KMS-11 (cell line): Measurements from ENCODE around the gene AHCY.

ENCODE experiments used
- H2AFZ ChIP-seq: fragments of 200-600 bp; sonication (generic); 2 replicates; pipeline ENCODE4 v1.6.1; 2016; ENCODE audit warnings: antibody characterized with exemption, mixed run types, low read depth
- H3K27ac ChIP-seq: fragments of 200-600 bp; sonication (generic); 2 replicates; pipeline ENCODE4 v1.6.1; 2016; ENCODE audit warnings: mild to moderate bottlenecking, mixed run types
- H3K27me3 ChIP-seq: fragments of 200-600 bp; sonication (generic); 2 replicates; pipeline ENCODE4 v1.6.1; 2017; ENCODE audit warnings: mild to moderate bottlenecking, low read depth, mixed run types, moderate library complexity; ENCODE audit not compliant: insufficient read depth
- H3K36me3 ChIP-seq: fragments of 200-600 bp; sonication (generic); 2 replicates; pipeline ENCODE4 v1.6.1; 2017; ENCODE audit warnings: mild to moderate bottlenecking, mixed run types; ENCODE audit not compliant: insufficient read depth
- H3K4me1 ChIP-seq: fragments of 200-600 bp; sonication (generic); 2 replicates; pipeline ENCODE4 v1.6.1; 2016; ENCODE audit warnings: mild to moderate bottlenecking, low read depth, mixed run types; ENCODE audit not compliant: poor library complexity, severe bottlenecking
- H3K4me2 ChIP-seq: fragments of 200-600 bp; sonication (generic); 2 replicates; pipeline ENCODE4 v1.7.0; 2016; ENCODE audit warnings: mild to moderate bottlenecking, mixed run types
- H3K4me3 ChIP-seq: fragments of 200-600 bp; sonication (generic); IDR thresholded peaks from 2 replicates; pipeline ENCODE4 v1.6.1; 2017; ENCODE audit warnings: low read depth, low read length, mixed read lengths; ENCODE audit not compliant: insufficient read depth
- H3K79me2 ChIP-seq: fragments of 200-600 bp; sonication (generic); 2 replicates; pipeline ENCODE4 v1.6.1; 2016; ENCODE audit warnings: low read depth, mixed run types; ENCODE audit not compliant: insufficient read depth
- H3K9ac ChIP-seq: fragments of 200-600 bp; sonication (generic); 2 replicates; pipeline ENCODE4 v1.6.1; 2016; ENCODE audit warnings: mild to moderate bottlenecking, mixed run types
- H4K20me1 ChIP-seq: fragments of 200-600 bp; sonication (generic); 2 replicates; pipeline ENCODE4 v1.6.1; 2016; ENCODE audit warnings: mild to moderate bottlenecking, mixed run types; ENCODE audit not compliant: insufficient read depth
- TF ChIP-seq, protein P1 (sequence below): fragments of 200-600 bp; sonication (generic); conservative IDR thresholded peaks from 2 replicates; pipeline ENCODE4 v1.6.1; 2017; ENCODE audit warnings: low read depth, mild to moderate bottlenecking, antibody characterized with exemption, low read length, moderate library complexity, mixed read lengths

The AHCY gene

GRCh38 chr20:34302312-34302722, 838 bp downstream of the AHCY start:
- no peaks in the 10 kb centered on the region for H3K27me3 ChIP-seq
- peak overlapping the region; percentile 79 for H3K27ac ChIP-seq
- peak overlapping the region; percentile 97 for H3K9ac ChIP-seq
- H3K79me2 ChIP-seq = peaks cover 45% of the 10 kb centered on the region
- peak overlapping the region; percentile 83 for H2AFZ ChIP-seq
- H3K4me3 ChIP-seq = peak overlapping the region; percentile 47
- H3K4me1 ChIP-seq = peaks cover 27% of the 10 kb centered on the region
- H3K36me3 ChIP-seq = no peaks in the 10 kb centered on the region; the same call in 1 of the 2 replicates
- H4K20me1 ChIP-seq = no peaks in the 10 kb centered on the region
- H3K4me2 ChIP-seq = peak overlapping the region; percentile 84
- TF ChIP-seq, protein P1, sequence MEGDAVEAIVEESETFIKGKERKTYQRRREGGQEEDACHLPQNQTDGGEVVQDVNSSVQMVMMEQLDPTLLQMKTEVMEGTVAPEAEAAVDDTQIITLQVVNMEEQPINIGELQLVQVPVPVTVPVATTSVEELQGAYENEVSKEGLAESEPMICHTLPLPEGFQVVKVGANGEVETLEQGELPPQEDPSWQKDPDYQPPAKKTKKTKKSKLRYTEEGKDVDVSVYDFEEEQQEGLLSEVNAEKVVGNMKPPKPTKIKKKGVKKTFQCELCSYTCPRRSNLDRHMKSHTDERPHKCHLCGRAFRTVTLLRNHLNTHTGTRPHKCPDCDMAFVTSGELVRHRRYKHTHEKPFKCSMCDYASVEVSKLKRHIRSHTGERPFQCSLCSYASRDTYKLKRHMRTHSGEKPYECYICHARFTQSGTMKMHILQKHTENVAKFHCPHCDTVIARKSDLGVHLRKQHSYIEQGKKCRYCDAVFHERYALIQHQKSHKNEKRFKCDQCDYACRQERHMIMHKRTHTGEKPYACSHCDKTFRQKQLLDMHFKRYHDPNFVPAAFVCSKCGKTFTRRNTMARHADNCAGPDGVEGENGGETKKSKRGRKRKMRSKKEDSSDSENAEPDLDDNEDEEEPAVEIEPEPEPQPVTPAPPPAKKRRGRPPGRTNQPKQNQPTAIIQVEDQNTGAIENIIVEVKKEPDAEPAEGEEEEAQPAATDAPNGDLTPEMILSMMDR = no peak; the same call in 1 of the 2 replicates

GRCh38 chr20:34301587-34302311, 1.4 kb downstream of the AHCY start:
- TF ChIP-seq, protein P1 = no peak
- H3K27me3 ChIP-seq = no peaks in the 10 kb centered on the region
- peaks cover 49% of the 10 kb centered on the region for H3K79me2 ChIP-seq
- no peaks in the 10 kb centered on the region for H4K20me1 ChIP-seq
- no peaks in the 10 kb centered on the region; the same call in 1 of the 2 replicates for H3K36me3 ChIP-seq
- peak overlapping the region; percentile 97; the same call in 1 of the 2 replicates for H3K9ac ChIP-seq
- H3K4me1 ChIP-seq = peaks cover 27% of the 10 kb centered on the region
- peak overlapping the region; percentile 79; the same call in 1 of the 2 replicates for H3K27ac ChIP-seq
- peak overlapping the region; percentile 47 for H3K4me3 ChIP-seq
- H2AFZ ChIP-seq = no peak overlapping the region
- H3K4me2 ChIP-seq = peak overlapping the region; percentile 84

DNA sequence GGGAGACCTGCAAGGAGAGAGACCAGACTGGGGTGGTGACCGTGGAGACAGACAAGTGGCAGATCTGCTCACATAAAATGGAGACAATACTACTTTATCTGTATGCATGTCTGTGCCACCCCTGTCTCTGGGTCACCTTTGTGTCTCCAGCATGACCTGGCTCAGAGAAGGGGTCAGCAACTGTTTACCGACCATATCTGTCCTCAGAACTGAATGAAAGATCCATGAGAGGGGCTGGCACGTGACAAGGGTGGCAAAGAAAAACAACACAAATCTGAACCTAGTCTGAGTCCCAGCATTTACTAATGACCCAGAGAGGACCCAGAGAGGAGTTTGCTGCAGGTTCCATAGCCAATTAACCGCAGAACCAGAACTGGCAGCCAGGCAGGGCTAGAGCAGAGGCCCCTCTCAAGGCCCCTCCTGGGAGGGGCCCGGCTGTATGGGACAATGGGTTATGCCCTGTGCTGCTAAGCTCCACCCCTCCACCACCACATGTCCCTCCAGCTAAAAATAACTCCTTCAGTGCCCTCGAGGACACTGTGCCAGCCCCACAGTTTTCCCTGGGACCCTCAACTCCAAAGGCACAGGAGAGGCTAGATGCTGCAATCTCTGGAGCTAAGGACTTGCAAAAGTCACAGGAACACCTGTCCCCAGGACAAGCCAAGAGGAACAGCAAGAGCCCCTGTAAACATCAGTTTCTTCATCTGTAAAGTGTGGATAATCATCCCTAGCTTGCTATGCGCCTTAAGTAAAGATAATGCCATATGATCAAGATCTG, 2.2 kb downstream of the AHCY start:
- H2AFZ ChIP-seq = no peak overlapping the region
- peaks cover 2% of the 10 kb centered on the region; the same call in 1 of the 2 replicates for H3K36me3 ChIP-seq
- peaks cover 57% of the 10 kb centered on the region for H3K79me2 ChIP-seq
- H3K4me3 ChIP-seq = peak overlapping the region; percentile 0
- no peaks in the 10 kb centered on the region for H3K27me3 ChIP-seq
- H4K20me1 ChIP-seq = no peaks in the 10 kb centered on the region
- peaks cover 27% of the 10 kb centered on the region for H3K4me1 ChIP-seq
- no peak overlapping the region; the same call in 1 of the 2 replicates for H3K9ac ChIP-seq
- no peak overlapping the region for H3K27ac ChIP-seq
- TF ChIP-seq, protein P1 = no peak
- peak overlapping the region; percentile 84 for H3K4me2 ChIP-seq

GRCh38 chr20:34300256-34300806, 2.8 kb downstream of the AHCY start:
- Histone ChIP-seq H4K20me1 (no peaks in the 10 kb centered on the region), H3K4me1 (peaks cover 27% of the 10 kb centered on the region), H3K9ac (no peak overlapping the region), H2AFZ (no peak overlapping the region), H3K36me3 (peaks cover 3% of the 10 kb centered on the region; the same call in 1 of the 2 replicates), H3K27me3 (no peaks in the 10 kb centered on the region), H3K27ac (no peak overlapping the region), H3K79me2 (peaks cover 62% of the 10 kb centered on the region), H3K4me2 (peak overlapping the region; percentile 84; the same call in 1 of the 2 replicates), H3K4me3 (no peak overlapping the region)
- TF ChIP-seq, protein P1 = no peak
